ENCODE measurements around the gene NLRP12.
"Not testable (repeated sequence)": the region's sequence is repeated elsewhere in the genome, so short reads cannot be mapped to it uniquely, and the experiment has no call there.

NLRP12 gene

GRCh38 chr19:53832861-53833260 is 8.7 kb upstream of the NLRP12 start:
- not testable (repeated sequence) for DNase-seq (ENCODE audit: low read depth in 1 of 2, low spot score in 1 of 2)

- DNase-seq (ENCODE audit: low read depth in 1 of 2, low spot score in 1 of 2) = no peak
Measured at GRCh38 chr19:53828531-53828930, 4.4 kb upstream of the NLRP12 start.

DNA sequence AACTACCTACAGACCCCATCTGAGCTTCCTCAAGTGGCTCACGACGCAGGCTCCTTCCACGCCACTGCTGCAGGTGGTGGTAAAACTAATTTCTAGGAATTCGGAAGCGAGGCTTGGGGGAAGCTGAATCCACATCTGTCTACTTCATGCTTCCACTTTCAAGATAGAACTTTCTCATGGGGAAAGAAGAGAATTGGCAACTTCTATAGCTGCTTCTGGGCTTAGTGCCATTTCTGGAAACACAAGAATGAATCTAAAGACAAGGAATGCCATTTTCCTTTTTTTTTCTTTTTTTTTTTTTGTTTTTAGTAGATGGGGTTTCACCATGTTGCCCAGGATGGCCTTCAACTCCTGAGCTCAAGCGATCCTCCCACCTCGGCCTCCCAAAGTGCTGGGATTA is 2.8 kb upstream of the NLRP12 start:
- no peak for DNase-seq (ENCODE audit: low read depth in 1 of 2, low spot score in 1 of 2)

GRCh38 chr19:53823380-53824120 is 564 bp downstream of the NLRP12 start:
- no peak for DNase-seq (ENCODE audit: low read depth in 1 of 2, low spot score in 1 of 2)

DNA sequence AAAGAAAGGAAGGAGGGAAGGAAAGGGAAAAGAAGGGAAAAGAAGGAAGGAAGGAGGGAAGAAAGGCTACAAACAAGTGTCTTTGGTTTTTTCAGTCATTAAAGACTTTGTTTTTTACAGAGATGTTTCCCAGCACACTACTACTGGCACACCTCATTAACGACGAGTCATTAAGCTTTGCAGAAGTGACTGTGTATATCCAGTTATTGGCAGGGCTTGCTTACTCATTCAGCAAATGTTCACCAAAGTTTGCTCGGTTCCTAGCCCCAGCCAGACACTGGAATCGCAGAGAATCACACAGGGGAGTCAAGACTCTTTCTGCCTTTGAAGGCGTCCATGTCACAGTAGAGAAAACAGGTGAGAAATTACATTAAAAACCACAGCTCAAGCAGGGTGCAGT is 4.3 kb downstream of the NLRP12 start:
- DNase-seq (ENCODE audit: low read depth in 1 of 2, low spot score in 1 of 2) = no peak

- no peak for DNase-seq (ENCODE audit: low read depth in 1 of 2, low spot score in 1 of 2)
Measured at GRCh38 chr19:53818756-53819155, 5.4 kb downstream of the NLRP12 start.

DNA sequence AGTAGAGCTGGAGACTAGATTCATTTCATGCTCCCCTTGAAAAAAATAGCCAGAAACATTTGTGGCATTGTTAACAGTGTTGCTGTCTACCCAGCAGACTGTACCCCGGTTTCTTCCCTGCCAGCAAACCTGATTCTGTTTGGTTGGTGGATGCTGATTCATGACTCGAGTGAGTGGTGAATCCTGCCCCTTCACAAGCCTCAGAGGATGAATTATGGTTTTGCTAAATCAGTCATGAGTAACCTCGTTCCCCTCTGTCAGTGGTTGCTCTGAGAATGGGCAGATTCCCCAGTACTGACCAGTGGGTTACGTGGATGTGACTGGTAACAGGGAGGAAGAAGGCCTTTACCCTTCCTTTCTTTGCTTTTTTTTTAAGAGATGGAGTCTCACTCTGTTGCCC is 10.1 kb downstream of the NLRP12 start:
- no peak for DNase-seq (ENCODE audit: low read depth in 1 of 2, low spot score in 1 of 2)

DNA sequence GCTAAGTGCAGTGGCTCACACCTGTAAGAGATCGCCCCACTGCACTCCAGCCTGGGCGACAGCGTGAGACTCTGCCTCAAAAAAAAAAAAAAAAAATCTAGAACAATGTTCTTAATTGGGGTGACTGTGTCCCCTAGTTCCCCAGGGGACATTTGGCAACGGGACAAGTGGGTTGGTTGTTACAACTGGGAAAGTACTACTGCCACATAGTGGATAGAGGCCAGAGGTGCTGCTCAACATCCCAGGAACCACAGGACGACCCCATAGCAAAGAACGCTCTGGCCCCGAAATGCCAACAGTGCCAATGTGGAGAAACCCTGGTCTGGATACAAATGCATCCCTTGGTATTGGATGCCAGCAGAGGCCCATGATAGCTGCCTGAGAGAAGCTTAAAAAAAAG is 11.8 kb downstream of the NLRP12 start:
- DNase-seq (ENCODE audit: low read depth in 1 of 2, low spot score in 1 of 2) = no peak

- no peak for DNase-seq (ENCODE audit: low read depth in 1 of 2, low spot score in 1 of 2)
Measured at GRCh38 chr19:53810891-53811290, 13.2 kb downstream of the NLRP12 start.

GRCh38 chr19:53810187-53810546 is 13.9 kb downstream of the NLRP12 start:
- no peak for DNase-seq (ENCODE audit: low read depth in 1 of 2, low spot score in 1 of 2)

DNA sequence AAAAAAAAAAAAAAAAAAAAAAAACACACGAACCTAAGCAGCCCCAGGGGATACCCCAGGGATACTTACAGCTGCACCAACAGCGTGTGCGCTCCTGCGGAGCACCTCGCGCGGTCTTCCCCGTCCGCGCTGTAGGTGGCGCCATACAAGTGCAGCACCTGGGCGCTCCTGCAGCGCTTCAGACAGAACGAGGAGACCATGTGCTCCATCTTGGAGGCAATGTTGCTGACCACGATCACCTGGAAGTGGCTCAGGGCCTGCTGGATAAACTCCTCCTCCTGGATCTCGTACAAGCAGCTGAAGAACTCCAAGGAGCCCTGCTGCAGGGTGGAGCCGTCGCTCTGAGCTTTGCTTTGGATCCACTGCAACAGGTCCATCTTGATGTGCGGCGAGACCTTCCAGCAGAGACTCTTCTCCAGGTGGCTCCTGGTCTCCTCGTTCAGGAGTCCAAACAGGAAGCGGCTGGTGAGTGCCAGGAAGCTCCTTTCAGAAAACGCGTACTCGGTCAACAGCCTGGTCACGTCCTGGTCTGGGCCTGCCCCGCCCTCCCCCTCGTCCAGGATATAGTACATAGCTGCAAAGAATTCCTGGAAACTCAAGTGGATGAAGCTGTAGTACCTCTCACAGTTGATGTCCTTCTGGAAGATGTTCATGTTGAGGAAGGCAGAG is 14.5 kb downstream of the NLRP12 start:
- no peak for DNase-seq (ENCODE audit: low read depth in 1 of 2, low spot score in 1 of 2)

- no peak for DNase-seq (ENCODE audit: low read depth in 1 of 2, low spot score in 1 of 2)
Measured at GRCh38 chr19:53808710-53809125, 15.4 kb downstream of the NLRP12 start.

DNA sequence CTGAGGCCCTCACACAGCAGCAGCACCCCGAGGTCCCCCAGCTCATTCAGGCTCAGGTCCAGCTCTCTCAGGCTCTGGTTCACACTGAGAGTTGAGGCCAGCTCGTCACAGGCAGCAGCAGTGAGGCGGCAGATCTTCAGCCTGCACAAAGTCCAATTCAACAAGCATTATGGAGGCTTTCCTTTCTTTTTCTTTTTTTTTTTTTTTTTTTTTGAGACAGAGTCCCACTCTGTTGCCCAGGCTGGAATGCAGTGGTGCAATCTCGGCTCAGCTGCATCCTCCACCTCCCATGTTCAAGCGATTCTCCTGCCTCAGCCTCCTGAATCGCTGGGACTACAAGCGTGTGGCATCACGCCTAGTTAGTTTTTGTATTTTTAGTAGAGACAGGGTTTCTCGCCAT is 22.9 kb downstream of the NLRP12 start:
- DNase-seq (ENCODE audit: low read depth in 1 of 2, low spot score in 1 of 2) = no peak

GRCh38 chr19:53795019-53795418 is 29.1 kb downstream of the NLRP12 start:
- no peak for DNase-seq (ENCODE audit: low read depth in 1 of 2, low spot score in 1 of 2)

- peak; percentile 49 to 55 for DNase-seq (ENCODE audit: low read depth in 1 of 2, low spot score in 1 of 2)
Measured at GRCh38 chr19:53792721-53793433, 31.2 kb downstream of the NLRP12 start.

DNA sequence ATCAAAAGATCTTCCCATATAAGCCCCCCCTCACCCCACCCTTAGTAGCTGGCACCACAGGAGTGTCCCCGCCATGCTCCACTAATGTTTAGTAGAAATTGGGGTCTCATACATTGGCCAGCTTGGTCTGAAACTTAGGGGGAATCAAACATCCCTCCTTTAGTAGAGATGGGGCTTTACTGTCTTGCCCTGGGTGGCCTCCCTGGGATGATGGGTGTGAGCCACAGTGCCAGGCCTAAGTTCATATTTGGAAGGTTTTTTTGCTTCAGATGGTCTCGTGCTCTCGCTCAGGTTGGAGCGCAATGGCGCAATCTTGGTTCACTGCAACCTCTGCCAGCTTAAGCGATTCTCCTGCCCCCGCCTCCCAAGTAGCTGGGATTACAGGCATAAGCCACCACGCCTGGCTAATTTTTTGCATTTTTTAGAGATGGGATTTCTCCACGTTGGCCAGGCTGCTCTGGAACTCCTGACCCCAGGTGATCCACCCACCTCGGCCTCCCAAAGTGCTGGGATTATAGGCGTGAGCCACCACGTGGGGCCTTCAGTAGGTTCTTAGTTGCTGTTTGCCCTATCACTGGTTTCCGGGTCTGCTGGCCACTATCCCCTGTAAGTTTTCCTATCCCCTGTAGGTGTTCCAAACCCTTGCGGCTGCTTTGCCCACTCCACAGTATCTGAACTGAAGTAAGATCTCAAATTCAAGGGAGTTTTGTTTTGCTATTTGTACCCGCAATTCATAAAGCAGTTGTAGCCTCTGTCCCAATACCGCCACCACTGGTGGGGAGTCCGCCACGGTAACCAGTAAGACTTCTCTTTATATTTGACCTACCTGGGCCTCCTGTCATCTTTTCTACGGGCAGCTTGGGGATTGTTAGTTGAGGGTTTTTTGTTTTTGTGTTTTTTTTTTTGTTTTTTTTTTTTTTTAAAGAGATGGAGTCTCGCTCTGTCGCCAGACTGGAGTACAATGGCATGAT is 34.1 kb downstream of the NLRP12 start:
- no peak for DNase-seq (ENCODE audit: low read depth in 1 of 2, low spot score in 1 of 2)

- DNase-seq (ENCODE audit: low read depth in 1 of 2, low spot score in 1 of 2) = no peak
Measured at GRCh38 chr19:53787266-53787665, 36.8 kb downstream of the NLRP12 start.

GRCh38 chr19:53786744-53787143 is 37.4 kb downstream of the NLRP12 start:
- DNase-seq (ENCODE audit: low read depth in 1 of 2, low spot score in 1 of 2) = no peak

- DNase-seq (ENCODE audit: low read depth in 1 of 2, low spot score in 1 of 2) = no peak
Measured at GRCh38 chr19:53785196-53785889, 38.8 kb downstream of the NLRP12 start.

GRCh38 chr19:53782698-53783097 is 41.4 kb downstream of the NLRP12 start:
- DNase-seq (ENCODE audit: low read depth in 1 of 2, low spot score in 1 of 2) = no peak
